GM04504 (cell line): Measurements from ENCODE around the gene SEMA3E.
"Not testable (repeated sequence)": the region's sequence is repeated elsewhere in the genome, so short reads cannot be mapped to it uniquely, and the experiment has no call there.

Experiments used
- DNase-seq: peaks from one replicate; pipeline ENCODE4 v3.0.0-alpha.2; 2012; ENCODE audit warnings: low read depth

The SEMA3E gene

DNA sequence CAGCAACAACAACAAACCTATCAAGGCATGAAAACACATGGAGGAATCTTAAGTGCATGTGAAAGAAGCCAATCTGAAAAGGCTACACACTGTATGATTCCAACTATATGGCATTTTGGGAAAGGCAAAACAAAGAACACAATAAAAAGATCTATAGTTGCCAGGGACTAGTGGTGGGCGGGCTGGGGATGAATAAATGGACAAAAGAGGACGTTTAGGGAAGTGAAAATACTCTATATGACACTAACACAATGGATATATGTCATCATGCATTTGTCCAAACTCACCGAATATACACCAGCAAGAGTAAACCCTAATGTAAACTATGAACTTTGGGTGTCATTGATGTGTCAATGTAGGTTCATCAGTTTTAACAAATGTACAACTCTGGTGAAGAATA is 89.1 kb downstream of the SEMA3E start:
- DNase-seq = no peak

GRCh38 chr7:83552556-83552955 is 96.4 kb downstream of the SEMA3E start:
- not testable (repeated sequence) for DNase-seq

DNA sequence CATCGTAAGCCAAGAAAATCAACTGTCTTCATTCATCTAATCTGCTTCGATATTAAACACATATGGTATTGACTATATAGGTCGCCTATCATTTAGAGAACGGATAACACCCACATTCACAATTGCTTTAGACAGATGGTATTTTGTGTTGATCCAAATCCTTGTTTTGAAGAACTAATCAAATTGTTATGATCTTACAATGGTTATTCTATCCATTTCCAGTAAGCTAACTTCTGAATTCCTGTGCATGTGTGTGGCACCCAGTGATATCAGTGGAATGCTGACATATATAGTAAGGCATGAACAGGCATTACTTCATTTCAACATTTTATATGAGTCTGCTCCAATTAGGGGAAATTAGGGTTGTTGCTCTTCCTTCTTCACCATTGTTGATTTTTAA is 98.8 kb downstream of the SEMA3E start:
- no peak for DNase-seq

- DNase-seq = no peak
Measured at GRCh38 chr7:83548250-83548649, 100.7 kb downstream of the SEMA3E start.

DNA sequence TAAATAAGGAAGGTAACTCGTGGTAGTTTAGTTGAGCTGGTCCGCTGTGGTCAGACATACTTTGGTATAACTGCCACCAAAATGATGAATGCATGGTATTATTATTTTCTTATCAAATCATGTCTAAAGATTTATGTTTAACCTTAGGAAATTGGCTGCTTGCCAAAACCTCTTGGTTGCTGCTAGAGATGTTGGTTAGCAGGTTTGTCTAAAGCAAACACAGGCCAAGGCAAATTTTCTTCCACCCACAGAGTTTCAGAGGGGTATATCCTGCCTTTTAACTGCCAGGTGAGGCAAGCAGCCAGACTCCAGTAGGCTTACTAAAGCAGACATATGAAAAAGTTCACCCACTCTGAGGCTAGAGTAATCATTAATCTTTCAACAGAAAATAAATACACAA is 101.4 kb downstream of the SEMA3E start:
- DNase-seq = no peak

- DNase-seq = no peak
Measured at GRCh38 chr7:83546586-83546985, 102.4 kb downstream of the SEMA3E start.

GRCh38 chr7:83541187-83541960 is 107.6 kb downstream of the SEMA3E start:
- DNase-seq = no peak

DNA sequence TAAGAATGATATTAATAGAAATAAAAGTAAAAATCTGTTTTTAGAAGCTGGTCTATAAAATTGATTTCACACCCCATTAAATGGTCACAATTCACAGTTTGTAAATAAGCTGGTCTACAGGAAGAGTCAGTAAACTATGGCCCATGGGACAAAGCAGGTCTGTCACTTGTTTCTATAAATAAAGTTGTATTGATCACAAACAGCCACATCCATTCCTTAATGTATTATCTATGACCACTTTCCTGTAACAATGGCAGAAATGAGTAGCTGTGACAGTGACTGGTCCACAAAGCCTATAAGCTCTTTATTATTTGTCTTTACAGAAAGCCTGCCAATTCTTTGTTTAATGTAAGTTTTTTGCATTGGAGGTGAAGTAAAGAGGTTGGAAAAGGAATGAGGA is 114.5 kb downstream of the SEMA3E start:
- no peak for DNase-seq

- no peak for DNase-seq
Measured at GRCh38 chr7:83532219-83532618, 116.7 kb downstream of the SEMA3E start.

DNA sequence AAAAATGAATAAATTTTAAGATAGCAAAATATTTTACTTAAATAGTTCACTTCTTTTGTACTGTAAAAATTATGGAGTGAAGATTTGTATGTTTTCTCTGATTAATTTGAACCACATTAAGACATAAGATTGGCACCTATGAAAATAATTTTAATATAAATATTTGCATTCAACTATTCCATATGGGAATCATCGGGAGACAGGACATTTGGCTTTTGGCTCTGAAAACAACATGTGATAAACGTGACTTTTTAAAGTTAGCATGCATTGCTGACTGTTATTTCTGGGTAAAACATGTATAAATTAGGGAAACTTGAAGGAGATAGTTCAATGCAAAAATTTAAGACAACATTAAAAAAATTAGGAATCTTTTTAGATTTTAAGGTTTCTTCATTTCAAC is 117.2 kb downstream of the SEMA3E start:
- DNase-seq = no peak

- no peak for DNase-seq
Measured at GRCh38 chr7:83528925-83529423, 120.0 kb downstream of the SEMA3E start.

DNA sequence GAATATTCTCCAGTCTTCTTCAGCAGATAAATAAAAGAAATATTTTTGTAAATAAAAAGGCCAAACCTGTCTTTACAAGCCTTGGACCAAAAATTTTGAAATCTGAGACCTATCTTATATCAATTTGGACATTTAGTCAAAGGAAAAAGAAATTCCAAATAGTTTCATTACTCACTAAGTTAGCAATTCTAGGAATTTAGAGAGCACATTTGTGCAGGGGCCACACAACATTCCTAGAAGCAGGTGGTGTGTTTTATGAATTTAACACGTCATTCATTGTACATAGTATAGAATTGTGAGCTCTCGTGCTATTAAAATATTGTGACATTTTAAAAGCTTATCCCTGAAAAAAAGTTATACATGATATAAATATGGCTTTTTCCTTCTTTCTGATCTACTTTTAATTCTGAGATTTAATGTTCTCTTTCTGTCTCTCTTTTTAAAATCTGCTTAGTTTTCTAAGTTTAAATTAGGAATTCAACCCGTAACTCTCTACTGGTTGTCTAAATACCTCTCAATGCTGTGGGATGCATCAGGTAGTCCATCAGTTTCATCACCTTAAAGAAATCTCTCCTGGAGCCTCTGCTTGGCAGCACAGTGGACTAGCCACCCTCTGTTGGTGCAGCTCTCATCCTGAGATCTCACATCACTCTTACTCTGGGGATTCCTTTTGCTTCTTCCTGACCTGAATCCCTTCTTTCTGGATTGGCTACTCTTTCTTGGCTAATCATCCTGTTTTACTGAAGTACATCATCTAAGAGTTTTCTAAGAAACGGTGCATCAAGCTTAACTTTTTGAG is 124.5 kb downstream of the SEMA3E start:
- DNase-seq = no peak

DNA sequence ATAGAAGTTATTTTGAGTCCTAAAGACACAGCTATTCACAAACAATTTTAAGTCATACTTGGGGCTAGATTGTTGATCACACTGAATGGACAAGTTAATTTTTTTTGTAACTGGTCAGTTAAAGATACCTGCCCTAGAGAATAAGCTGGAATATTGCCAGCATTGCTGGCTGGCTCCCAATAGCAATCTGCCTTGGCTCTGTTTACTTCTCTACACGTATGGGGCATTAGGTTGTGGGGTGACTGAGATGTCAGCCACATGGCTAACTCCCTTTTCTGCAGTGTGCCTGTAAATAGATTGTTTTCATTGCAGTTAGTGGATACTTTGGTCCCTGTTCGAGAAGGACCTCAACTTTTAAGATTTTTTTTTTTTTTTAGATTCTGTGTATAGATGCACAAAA is 128.2 kb downstream of the SEMA3E start:
- DNase-seq = no peak

DNA sequence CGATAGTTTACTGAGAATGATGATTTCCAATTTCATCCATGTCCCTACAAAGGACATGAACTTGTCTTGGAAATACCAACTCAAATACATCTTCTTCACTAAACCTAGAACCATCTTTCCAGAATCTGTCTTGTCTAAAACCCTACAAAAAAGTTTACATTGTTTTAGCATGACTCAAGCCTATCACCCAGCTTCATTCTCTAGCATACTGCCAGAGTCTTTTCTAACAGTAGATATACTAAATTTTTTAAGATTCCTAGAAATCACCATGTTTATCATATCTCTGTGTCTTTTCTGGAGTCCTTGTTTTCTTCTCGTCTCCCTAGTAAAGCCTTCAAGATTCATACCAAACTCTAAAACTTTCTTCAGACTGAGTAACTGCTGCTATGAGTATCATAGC is 129.7 kb downstream of the SEMA3E start:
- DNase-seq = no peak

- DNase-seq = no peak
Measured at GRCh38 chr7:83517035-83517700, 131.8 kb downstream of the SEMA3E start.

DNA sequence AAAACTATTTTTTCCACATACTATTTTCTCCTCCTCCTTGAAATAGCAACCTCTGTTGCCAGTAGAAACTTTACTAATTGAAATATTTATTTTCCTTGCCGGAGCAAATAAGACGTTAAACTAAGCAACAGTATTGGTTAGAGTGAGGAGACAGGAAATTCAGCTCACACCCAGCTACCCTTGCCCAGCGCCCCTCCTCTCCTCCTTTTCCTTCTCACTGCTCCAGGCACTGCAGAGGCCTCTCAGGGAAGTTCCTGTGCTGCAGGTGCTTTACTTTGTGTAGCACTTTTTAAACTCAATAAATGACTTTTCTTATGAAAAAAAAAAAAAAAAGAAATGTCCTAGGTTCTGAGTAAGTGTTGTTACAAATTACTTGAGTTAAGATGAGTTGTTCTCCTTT is 134.0 kb downstream of the SEMA3E start:
- DNase-seq = no peak

DNA sequence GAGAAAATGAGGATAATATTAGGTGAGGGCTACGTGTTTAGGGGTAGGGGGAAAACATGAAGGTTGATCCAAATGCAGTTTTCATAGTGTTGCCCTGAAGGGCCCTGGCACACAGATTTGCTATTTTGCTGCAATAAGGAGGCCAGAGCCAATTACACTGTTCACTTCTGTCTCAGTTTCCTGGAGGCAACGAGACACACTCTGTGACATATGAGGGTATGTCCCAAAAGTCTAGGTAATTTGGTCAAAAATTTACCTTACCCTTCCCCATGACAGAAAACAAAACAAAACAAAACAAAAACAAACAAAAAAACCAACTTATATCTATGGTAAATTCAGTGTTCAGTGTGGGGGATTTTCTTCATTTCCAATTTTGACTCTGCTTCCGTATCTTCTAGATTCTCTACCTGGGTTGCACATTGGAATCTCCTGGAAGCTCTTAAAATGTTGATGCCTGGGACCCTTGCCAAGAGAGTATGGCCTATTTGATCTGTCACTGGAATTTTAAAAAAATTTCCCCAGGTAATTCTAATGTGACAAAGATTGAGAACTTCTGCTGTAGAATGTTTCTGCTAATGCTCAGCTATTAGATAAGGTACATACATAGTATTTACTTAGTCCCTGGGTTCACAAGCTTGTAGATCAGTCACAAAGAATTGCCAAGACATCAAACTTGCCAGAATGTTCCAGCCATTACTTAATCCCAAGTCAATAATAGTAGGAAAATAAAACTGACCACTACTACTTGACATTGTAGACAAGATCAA is 139.5 kb downstream of the SEMA3E start:
- no peak for DNase-seq

GRCh38 chr7:83504330-83504729 is 144.6 kb downstream of the SEMA3E start:
- DNase-seq = no peak

DNA sequence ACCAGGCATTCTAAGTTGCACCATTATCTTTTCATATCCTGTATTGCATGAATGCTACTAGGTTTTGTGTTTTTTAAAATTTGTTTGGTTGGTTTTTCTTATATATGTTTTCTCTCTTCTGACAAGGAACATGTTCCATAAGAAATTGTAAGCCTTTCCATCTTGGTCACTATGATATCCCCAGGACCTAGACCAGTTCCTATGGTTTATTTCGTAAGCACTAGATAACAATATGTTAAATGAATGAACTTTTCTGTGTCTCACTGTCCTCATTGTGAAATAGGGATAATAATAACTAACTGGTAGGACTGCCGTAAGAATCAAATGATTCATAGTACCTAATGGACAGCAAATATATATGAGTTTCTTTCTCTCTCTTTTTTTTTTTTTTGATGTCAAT is 146.3 kb downstream of the SEMA3E start:
- no peak for DNase-seq

DNA sequence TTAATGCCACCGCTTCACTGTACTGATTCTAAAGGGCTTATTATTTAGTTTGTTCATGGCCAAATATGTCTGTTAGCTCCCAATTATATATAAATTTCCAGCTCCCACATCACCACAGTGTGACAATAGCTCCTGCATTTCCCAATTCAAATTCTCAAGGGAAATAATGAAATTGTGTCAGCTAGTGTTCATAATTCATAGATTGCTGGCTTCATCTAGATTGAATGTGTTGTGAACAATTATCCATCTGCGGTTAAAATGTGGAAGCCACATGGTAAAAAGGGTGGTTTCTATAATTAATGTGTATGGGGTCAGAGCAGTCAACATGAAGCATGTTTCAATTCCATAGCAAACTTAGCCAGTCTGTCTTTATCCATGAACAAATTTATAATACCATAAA is 154.3 kb downstream of the SEMA3E start:
- no peak for DNase-seq

- no peak for DNase-seq
Measured at GRCh38 chr7:83492802-83493201, 156.1 kb downstream of the SEMA3E start.

- no peak for DNase-seq
Measured at GRCh38 chr7:83487801-83488200, 161.1 kb downstream of the SEMA3E start.
